DND-41 (cell line): ENCODE data around the gene C2CD3.

ENCODE experiments used
- ATAC-seq: fragments of 200-7000 bp; cut with Tn5 transposase; 3 replicates; pipeline ENCODE4 v1.9.1; 2021; ENCODE audit warnings: low read depth; ENCODE audit not compliant: insufficient read depth
- DNase-seq: peaks from one replicate; pipeline ENCODE4 v3.0.0-alpha.2; 2020
- H2AFZ ChIP-seq: 2 replicates; pipeline ENCODE4 v1.6.0; 2012; ENCODE audit warnings: low read depth, low read length
- H3K27ac ChIP-seq: 2 replicates; pipeline ENCODE4 v1.5.1; 2012; ENCODE audit warnings: low read length, inconsistent platforms
- H3K27me3 ChIP-seq: fragments of 200-600 bp; sonication (generic); 2 replicates; pipeline ENCODE4 v1.6.0; 2012; ENCODE audit warnings: low read length, mild to moderate bottlenecking, inconsistent platforms; ENCODE audit not compliant: insufficient read depth, poor library complexity
- H3K36me3 ChIP-seq: 2 replicates; pipeline ENCODE4 v1.5.1; 2012; ENCODE audit warnings: low read length, inconsistent platforms; ENCODE audit not compliant: insufficient read depth
- H3K4me1 ChIP-seq: 2 replicates; pipeline ENCODE4 v1.5.1; 2012; ENCODE audit warnings: mild to moderate bottlenecking, low read length; ENCODE audit not compliant: insufficient read depth
- H3K4me2 ChIP-seq: 2 replicates; pipeline ENCODE4 v1.6.0; 2012; ENCODE audit warnings: mild to moderate bottlenecking, moderate library complexity, low read length, inconsistent platforms; ENCODE audit not compliant: insufficient read depth
- H3K4me3 ChIP-seq, 2 experiments: fragments of 200-600 bp in 1 of 2; shearing (Covaris generic) in 1 of 2; 2 replicates each; pipeline ENCODE4 v1.5.1; 2012 to 2016; ENCODE audit warnings: inconsistent platforms in 2 of 2, low read length in 2 of 2, mild to moderate bottlenecking in 2 of 2, low read depth in 1 of 2, moderate library complexity in 1 of 2
- H3K79me2 ChIP-seq: 2 replicates; pipeline ENCODE4 v1.6.0; 2012; ENCODE audit warnings: low read length, inconsistent platforms; ENCODE audit not compliant: insufficient read depth
- H3K9ac ChIP-seq: 2 replicates; pipeline ENCODE4 v1.6.0; 2012; ENCODE audit warnings: low read depth, mild to moderate bottlenecking, inconsistent platforms, low read length, moderate library complexity
- H3K9me3 ChIP-seq: 2 replicates; pipeline ENCODE4 v1.5.1; 2012; ENCODE audit warnings: low read length, moderate library complexity, mild to moderate bottlenecking, inconsistent platforms; ENCODE audit not compliant: insufficient read depth, severe bottlenecking
- H4K20me1 ChIP-seq: 2 replicates; pipeline ENCODE4 v1.6.0; 2012; ENCODE audit warnings: low read length; ENCODE audit not compliant: insufficient read depth
- CTCF ChIP-seq: IDR thresholded peaks from 2 replicates; pipeline ENCODE4 v1.5.1; 2012; ENCODE audit warnings: borderline replicate concordance, low read length, moderate library complexity, mild to moderate bottlenecking; ENCODE audit not compliant: poor library complexity, severe bottlenecking; ENCODE audit errors: extremely low read depth
- EZH2 ChIP-seq: IDR thresholded peaks from 3 replicates; pipeline ENCODE4 v1.6.1; 2012; ENCODE audit warnings: borderline replicate concordance, low read depth, mild to moderate bottlenecking, moderate library complexity, low read length, inconsistent platforms; ENCODE audit not compliant: severe bottlenecking

C2CD3 gene

GRCh38 chr11:74015919-74016684 is 154.7 kb downstream of the C2CD3 start:
- H3K36me3 ChIP-seq, result peaks cover 45% of the 10 kb centered on the region
- no peaks in the 10 kb centered on the region for H3K27me3 ChIP-seq
- no peak overlapping the region for H2AFZ ChIP-seq
- no peak overlapping the region for H3K4me3 ChIP-seq
- TF ChIP-seq CTCF, result no peak
- TF ChIP-seq EZH2, result no peak
- no peak overlapping the region for H3K9ac ChIP-seq
- no peak overlapping the region for H3K4me2 ChIP-seq
- no peaks in the 10 kb centered on the region for H3K79me2 ChIP-seq
- no peaks in the 10 kb centered on the region for H4K20me1 ChIP-seq
- H3K9me3 ChIP-seq, result no peaks in the 10 kb centered on the region
- no peak overlapping the region for H3K27ac ChIP-seq
- DNase-seq (no peak), ATAC-seq (no peak)
- no peaks in the 10 kb centered on the region; the same call in 1 of the 2 replicates for H3K4me1 ChIP-seq

- H3K79me2 ChIP-seq, result no peaks in the 10 kb centered on the region
- no peak overlapping the region for H3K9ac ChIP-seq
- no peak overlapping the region for H2AFZ ChIP-seq
- no peak overlapping the region for H3K27ac ChIP-seq
- no peak overlapping the region for H3K4me3 ChIP-seq
- no peaks in the 10 kb centered on the region for H4K20me1 ChIP-seq
- peaks cover 42% of the 10 kb centered on the region for H3K36me3 ChIP-seq
- ATAC-seq (peak; percentile 18; the same call in 1 of the 3 replicates), DNase-seq (no peak)
- no peak overlapping the region for H3K4me2 ChIP-seq
- no peaks in the 10 kb centered on the region; the same call in 1 of the 2 replicates for H3K4me1 ChIP-seq
- H3K9me3 ChIP-seq, result no peaks in the 10 kb centered on the region
- no peak for TF ChIP-seq EZH2
- no peak for TF ChIP-seq CTCF
- no peaks in the 10 kb centered on the region for H3K27me3 ChIP-seq
Measured at GRCh38 chr11:74014880-74015279, 155.9 kb downstream of the C2CD3 start.

- no peak overlapping the region for H3K4me2 ChIP-seq
- no peaks in the 10 kb centered on the region for H3K9me3 ChIP-seq
- peaks cover 6% of the 10 kb centered on the region; the same call in 1 of the 2 replicates for H3K4me1 ChIP-seq
- no peak overlapping the region for H3K4me3 ChIP-seq
- DNase-seq (no peak), ATAC-seq (no peak)
- no peak for TF ChIP-seq CTCF
- TF ChIP-seq EZH2, result no peak
- H3K27ac ChIP-seq, result no peak overlapping the region
- no peaks in the 10 kb centered on the region for H3K27me3 ChIP-seq
- no peak overlapping the region for H2AFZ ChIP-seq
- peaks cover 42% of the 10 kb centered on the region for H3K36me3 ChIP-seq
- no peaks in the 10 kb centered on the region for H4K20me1 ChIP-seq
- no peaks in the 10 kb centered on the region for H3K79me2 ChIP-seq
- H3K9ac ChIP-seq, result no peak overlapping the region
Measured at GRCh38 chr11:74013141-74013540, 157.7 kb downstream of the C2CD3 start.
